ENCODE data around the gene GPATCH4.
"Not testable (repeated sequence)": the region's sequence is repeated elsewhere in the genome, so short reads cannot be mapped to it uniquely, and the experiment has no call there.

The GPATCH4 gene

GRCh38 chr1:156591181-156591431, 10.2 kb downstream of the GPATCH4 start:
- TF ChIP-seq CTCF (IDR thresholded peaks at IDR 0.05; ENCODE audit: insufficient read depth, missing control alignments): no peak
- DNase-seq (ENCODE audit: insufficient read length, low spot score): no peak
- FAIRE-seq: no peak

- TF ChIP-seq CTCF (IDR thresholded peaks at IDR 0.05; ENCODE audit: insufficient read depth, missing control alignments): no peak
- DNase-seq (ENCODE audit: insufficient read length, low spot score) (no peak), FAIRE-seq (no peak)
Measured at GRCh38 chr1:156590326-156591180, 10.7 kb downstream of the GPATCH4 start.

GRCh38 chr1:156589546-156589945, 11.7 kb downstream of the GPATCH4 start:
- no peak for FAIRE-seq

DNA sequence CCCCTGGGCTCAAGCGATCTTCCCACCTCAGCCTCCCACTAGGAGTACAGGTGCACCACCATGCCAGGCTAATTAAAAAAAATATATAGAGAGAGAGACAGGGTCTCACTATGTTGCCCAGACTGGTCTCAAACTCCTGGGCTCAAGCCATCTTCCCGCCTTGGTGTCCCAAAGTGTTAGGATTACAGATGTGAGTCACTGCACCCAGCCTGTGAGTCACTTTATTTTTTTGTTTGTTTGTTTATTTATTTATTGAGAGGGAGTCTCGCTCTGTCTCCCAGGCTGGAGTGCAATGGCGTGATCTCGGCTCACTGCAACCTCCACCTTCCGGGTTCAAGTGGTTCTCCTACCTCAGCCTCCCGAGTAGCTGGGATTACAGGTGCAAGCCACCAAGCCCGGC, 13.4 kb downstream of the GPATCH4 start:
- not testable (repeated sequence) for DNase-seq (ENCODE audit: insufficient read length, low spot score); FAIRE-seq

More at GRCh38 chr1:156589546-156589945, 11.7 kb downstream of the GPATCH4 start:
- TF ChIP-seq CTCF (IDR thresholded peaks at IDR 0.05; ENCODE audit: insufficient read depth, missing control alignments): no peak
- DNase-seq (ENCODE audit: insufficient read length, low spot score): no peak

DNA sequence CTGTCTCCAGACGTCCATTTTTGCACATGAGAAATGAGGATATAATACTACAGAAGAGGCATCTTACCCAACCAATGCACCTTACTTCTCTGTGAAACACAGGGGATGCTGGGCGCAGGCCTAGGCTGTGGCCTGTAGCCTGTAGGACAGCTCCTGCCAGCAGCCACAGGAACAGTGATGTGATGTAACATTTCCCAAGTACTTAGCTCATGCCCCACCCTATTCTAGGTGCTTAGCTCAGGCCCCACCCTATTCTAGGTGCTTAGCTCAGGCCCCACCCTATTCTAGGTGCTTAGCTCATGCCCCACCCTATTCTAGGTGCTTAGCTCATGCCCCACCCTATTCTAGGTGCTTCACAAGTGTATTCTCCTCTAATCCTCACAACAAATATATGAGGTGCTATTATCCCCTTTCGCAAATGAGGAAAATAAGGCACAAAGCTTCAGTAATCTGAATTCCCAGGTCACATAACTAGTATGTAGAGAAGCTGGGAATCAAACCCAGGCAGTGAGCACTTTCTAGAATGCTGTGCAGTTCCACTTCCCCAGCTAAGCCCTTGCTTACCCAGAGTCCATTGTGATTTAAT, 14.3 kb downstream of the GPATCH4 start:
- no peak for TF ChIP-seq CTCF (IDR thresholded peaks at IDR 0.05; ENCODE audit: insufficient read depth, missing control alignments)
- FAIRE-seq (no peak), DNase-seq (ENCODE audit: insufficient read length, low spot score) (peak; percentile 10)

- FAIRE-seq: no peak
- no peak for TF ChIP-seq CTCF (IDR thresholded peaks at IDR 0.05; ENCODE audit: insufficient read depth, missing control alignments)
- DNase-seq (ENCODE audit: insufficient read length, low spot score): no peak
Measured at GRCh38 chr1:156586323-156586722, 15.0 kb downstream of the GPATCH4 start.

DNA sequence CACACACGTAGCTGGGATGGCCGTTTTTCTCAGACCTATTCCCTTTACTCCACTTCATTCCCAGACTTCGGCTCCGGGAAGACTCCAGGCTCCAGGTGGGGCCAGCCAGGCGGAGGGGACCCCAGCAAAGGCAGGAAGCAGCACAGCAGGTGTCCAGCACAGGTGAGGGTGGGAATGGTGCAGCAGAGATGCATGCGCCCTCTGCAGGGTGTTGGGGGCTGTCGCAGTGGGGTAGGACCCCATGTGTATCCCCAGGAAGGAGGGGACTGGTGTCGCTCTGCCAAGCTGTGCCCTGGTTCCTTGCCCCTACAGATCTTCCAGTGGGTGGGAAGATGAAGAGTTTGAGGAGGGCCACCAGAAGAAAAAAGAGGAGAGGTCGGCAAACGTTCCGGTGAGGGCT, 16.5 kb downstream of the GPATCH4 start:
- TF ChIP-seq CTCF (IDR thresholded peaks at IDR 0.05; ENCODE audit: insufficient read depth, missing control alignments): peak; percentile 60
- FAIRE-seq: no peak
- DNase-seq (ENCODE audit: insufficient read length, low spot score): no peak
